ENCODE measurements around the gene NOTO. TPM values are rescaled to one million over a fixed set of nuclear protein-coding genes. Genes with fewer than 3 reads are reported as not detected.

Gene NOTO
- total and polyA plus RNA-seq, 2 of the 8 experiments (the other 6 are each of a cell fraction or from before 2014, with no cell fraction given) = 0.33 to 0.54 TPM

DNA sequence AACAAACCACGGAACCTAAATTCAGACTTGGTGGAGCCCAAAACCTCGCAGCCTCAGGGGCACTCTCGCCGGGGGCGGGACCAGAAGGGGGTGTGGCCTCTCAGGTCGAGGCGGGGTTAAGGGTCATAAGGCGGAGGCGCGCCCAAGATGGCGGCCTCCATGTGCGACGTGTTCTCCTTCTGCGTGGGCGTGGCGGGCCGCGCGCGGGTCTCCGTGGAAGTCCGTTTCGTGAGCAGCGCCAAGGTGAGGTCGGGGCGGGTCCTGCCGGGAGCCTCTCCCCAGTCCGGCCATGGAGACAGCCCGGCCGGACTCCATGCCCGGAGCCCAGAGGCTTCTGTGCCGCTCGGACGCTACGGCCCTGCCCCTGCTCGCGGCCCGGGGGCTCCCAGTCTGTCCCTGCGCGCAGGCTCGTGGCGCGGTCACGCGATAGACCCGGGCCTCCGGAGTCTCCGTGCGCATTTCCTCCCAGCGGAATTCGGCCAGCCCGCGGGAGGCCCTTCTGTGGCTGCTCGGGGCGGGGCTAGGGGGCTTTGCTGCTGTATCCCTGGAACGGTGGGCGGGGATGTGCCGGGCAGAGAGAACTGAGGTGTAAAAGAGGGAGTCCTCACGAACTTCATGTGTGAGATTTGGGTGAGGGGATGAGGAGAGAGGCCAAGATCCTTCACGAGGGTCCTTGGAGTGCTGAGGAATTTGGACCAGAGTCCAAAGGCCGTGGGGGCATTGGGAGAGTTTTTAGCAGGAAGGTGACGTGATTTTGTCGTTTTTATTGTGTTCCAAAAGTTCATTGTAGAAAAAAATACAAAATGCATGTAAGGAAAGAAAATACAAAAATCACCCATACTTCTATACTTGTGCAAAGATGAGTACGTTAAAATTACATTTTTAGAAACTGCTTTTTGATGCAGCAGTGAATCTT is 12.0 kb downstream of the NOTO start, which contains the start of gene SMYD5 (continued):
- TF ChIP-seq, protein P1, sequence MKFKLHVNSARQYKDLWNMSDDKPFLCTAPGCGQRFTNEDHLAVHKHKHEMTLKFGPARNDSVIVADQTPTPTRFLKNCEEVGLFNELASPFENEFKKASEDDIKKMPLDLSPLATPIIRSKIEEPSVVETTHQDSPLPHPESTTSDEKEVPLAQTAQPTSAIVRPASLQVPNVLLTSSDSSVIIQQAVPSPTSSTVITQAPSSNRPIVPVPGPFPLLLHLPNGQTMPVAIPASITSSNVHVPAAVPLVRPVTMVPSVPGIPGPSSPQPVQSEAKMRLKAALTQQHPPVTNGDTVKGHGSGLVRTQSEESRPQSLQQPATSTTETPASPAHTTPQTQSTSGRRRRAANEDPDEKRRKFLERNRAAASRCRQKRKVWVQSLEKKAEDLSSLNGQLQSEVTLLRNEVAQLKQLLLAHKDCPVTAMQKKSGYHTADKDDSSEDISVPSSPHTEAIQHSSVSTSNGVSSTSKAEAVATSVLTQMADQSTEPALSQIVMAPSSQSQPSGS (IDR thresholded peaks at IDR 0.05; ENCODE audit: low read length) = no peak; the same call in 1 of the 2 replicates
- TF ChIP-seq RBBP5 (IDR thresholded peaks at IDR 0.05; ENCODE audit: borderline replicate concordance, low read depth, low read length) (peak; percentile 99), CTBP2 (IDR thresholded peaks at IDR 0.05; ENCODE audit: borderline replicate concordance, insufficient read depth, insufficient read length, low read length) (no peak), SUZ12 (IDR thresholded peaks at IDR 0.05; ENCODE audit: low read length) (no peak), TCF12 (IDR thresholded peaks at IDR 0.05; ENCODE audit: low read depth, low read length) (no peak), YY1 (IDR thresholded peaks at IDR 0.05; ENCODE audit: low read depth, low read length) (peak; percentile 98), POLR2AphosphoS5 (IDR thresholded peaks at IDR 0.05; ENCODE audit: low read depth, low read length) (peak; percentile 96), CREB1 (IDR thresholded peaks at IDR 0.05) (peak; percentile 50; the same call in 1 of the 2 replicates), NRF1 (IDR thresholded peaks at IDR 0.05; ENCODE audit: low read depth, low read length) (no peak), EP300 (IDR thresholded peaks at IDR 0.05; ENCODE audit: borderline replicate concordance in 1 of 2, low read depth in 2 of 2, low read length in 2 of 2) (no peak), EZH2 (IDR thresholded peaks at IDR 0.05; ENCODE audit: low read depth, low read length, severe bottlenecking) (no peak), SRF (IDR thresholded peaks at IDR 0.05; ENCODE audit: low read depth, low read length) (no peak), RXRA (IDR thresholded peaks at IDR 0.05; ENCODE audit: insufficient read depth, low read depth, low read length) (no peak), KDM4A (IDR thresholded peaks at IDR 0.05; ENCODE audit: low read depth, low read length, severe bottlenecking) (peak; percentile 96), TAF1 (IDR thresholded peaks at IDR 0.05; ENCODE audit: low read depth, low read length) (peak; percentile 86), CEBPB (IDR thresholded peaks at IDR 0.05; ENCODE audit: low read depth, low read length) (no peak)
- TF ChIP-seq, protein P2, sequence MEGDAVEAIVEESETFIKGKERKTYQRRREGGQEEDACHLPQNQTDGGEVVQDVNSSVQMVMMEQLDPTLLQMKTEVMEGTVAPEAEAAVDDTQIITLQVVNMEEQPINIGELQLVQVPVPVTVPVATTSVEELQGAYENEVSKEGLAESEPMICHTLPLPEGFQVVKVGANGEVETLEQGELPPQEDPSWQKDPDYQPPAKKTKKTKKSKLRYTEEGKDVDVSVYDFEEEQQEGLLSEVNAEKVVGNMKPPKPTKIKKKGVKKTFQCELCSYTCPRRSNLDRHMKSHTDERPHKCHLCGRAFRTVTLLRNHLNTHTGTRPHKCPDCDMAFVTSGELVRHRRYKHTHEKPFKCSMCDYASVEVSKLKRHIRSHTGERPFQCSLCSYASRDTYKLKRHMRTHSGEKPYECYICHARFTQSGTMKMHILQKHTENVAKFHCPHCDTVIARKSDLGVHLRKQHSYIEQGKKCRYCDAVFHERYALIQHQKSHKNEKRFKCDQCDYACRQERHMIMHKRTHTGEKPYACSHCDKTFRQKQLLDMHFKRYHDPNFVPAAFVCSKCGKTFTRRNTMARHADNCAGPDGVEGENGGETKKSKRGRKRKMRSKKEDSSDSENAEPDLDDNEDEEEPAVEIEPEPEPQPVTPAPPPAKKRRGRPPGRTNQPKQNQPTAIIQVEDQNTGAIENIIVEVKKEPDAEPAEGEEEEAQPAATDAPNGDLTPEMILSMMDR (IDR thresholded peaks at IDR 0.05; ENCODE audit: control extremely low read depth in 1 of 3, insufficient read depth in 1 of 3, low read depth in 1 of 3, low read length in 3 of 3) = 0 out of 4 replicates have a peak, but pooled peaks of 1 of the 3 experiments have one; percentile 7
- TF ChIP-seq, protein P3, sequence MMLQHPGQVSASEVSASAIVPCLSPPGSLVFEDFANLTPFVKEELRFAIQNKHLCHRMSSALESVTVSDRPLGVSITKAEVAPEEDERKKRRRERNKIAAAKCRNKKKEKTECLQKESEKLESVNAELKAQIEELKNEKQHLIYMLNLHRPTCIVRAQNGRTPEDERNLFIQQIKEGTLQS (IDR thresholded peaks at IDR 0.05; ENCODE audit: insufficient read depth, low read depth, low read length) = no peak

Measured in H1 (cell line).